GM12801 (cell line): ENCODE measurements around the gene CDH23.

Experiments used
- CTCF ChIP-seq: IDR thresholded peaks from one replicate; pipeline ENCODE4 v1.5.1; 2011; ENCODE audit warnings: control low read depth; ENCODE audit not compliant: insufficient read length; ENCODE audit errors: extremely low read depth

CDH23 gene

GRCh38 chr10:71354776-71355175 is 41.9 kb upstream of the CDH23 start:
- no peak for TF ChIP-seq CTCF

GRCh38 chr10:71355886-71356285 is 40.8 kb upstream of the CDH23 start:
- no peak for TF ChIP-seq CTCF

GRCh38 chr10:71357792-71358265 is 38.9 kb upstream of the CDH23 start:
- no peak for TF ChIP-seq CTCF

- no peak for TF ChIP-seq CTCF
Measured at GRCh38 chr10:71358277-71358676, 38.4 kb upstream of the CDH23 start.

- TF ChIP-seq CTCF = no peak
Measured at GRCh38 chr10:71359364-71360046, 37.2 kb upstream of the CDH23 start.

GRCh38 chr10:71360735-71361134 is 36.0 kb upstream of the CDH23 start:
- no peak for TF ChIP-seq CTCF

- no peak for TF ChIP-seq CTCF
Measured at GRCh38 chr10:71361581-71361980, 35.1 kb upstream of the CDH23 start.
